SK-N-MC (cell line): ENCODE measurements around the gene SOX5.

ENCODE experiments used
- EZH2 ChIP-seq: fragments of 200-600 bp; sonication (generic); IDR thresholded peaks from one replicate; pipeline ENCODE4 v1.6.1; 2017; ENCODE audit warnings: antibody characterized with exemption
- FOXP2 ChIP-seq: optimal IDR thresholded peaks from 2 replicates; pipeline ENCODE3; 2011; ENCODE audit warnings: mild to moderate bottlenecking, moderate library complexity; ENCODE audit not compliant: insufficient read depth; ENCODE audit errors: extremely low read length, control extremely low read depth
- POLR2AphosphoS5 ChIP-seq: IDR thresholded peaks from 2 replicates; pipeline ENCODE4 v1.6.1; 2012; ENCODE audit warnings: mild to moderate bottlenecking, low read depth, low read length, borderline replicate concordance

DNA sequence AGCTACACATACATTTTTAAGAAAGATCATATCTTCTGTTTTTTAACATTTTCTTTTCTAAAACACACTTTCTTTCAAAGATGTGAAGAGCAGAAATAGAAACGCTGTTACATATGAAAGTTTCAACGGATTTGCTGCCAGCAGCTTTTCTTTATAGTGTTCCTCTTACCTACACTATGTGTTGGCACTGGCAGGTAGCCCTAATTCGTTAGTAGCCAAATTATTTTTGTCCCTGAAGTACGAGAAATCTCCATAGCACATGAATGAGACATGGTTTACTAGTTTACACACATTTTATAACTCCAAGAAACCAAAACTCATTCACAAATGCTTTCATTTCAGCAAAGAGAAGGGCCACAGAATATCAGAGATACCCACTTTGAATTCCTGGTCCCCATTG is 6.6 kb downstream of the SOX5 start:
- TF ChIP-seq POLR2AphosphoS5 (no peak), EZH2 (no peak), FOXP2 (no peak)
